ENCODE data around the gene OSGIN1.

OSGIN1 gene

GRCh38 chr16:84007965-84008364 lies 54.9 kb downstream of the OSGIN1 start:
- no peak for DNase-seq

DNA sequence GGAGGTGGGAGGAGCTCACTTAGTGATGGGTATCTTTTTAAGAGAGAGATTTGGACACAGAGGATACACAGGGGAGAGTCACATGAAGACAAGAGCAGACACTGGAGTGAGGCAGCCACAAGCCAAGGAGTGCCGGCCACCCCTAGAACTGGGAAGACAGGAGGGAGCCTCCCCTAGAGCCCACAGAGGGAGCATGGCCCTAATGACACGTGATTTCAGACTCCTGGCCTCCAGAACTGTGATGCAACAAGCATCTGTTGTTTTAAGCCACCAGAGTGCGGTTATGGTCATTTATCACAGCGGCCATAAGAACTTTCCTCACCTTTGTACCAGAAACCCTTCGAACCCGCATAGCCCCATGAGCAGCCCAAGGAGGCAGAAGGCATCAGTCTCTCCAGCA lies 56.2 kb downstream of the OSGIN1 start:
- DNase-seq, result no peak

DNA sequence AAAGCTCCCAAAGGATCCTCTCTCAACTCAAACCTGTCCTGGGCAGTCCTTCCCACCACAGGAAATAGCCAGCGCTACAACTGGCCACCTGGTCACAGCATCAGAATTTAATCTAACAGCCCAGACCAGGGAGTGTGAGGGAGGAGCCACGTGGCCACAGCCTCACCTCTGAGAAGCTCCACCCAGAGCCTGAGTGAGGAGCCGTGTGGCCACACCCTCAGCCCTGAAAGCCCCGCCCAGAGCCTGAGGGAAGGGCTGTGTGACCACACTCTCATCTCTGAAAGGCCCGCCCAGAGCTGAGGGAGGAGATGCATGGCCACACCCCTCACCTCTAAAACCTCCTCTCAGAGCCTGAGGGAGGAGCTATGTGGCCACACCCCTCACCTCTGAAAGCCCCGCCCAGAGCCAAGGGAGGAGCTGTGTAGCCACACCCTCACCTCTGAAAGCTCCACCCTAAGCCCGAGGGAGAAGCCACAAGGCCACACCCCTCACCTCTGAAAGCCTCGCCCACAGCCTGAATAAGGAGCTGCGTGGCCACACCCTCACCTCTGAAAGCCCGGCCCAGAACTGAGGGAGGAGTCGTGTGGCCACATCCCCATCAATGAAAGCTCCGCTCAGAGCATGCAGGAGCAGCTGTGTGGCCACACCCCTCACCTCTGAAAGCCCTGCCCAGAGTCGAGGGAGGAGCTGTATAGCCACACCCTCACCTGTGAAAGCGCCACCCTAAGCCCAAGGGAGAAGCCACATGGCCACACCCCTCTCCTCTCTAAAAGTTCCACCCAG lies 60.9 kb downstream of the OSGIN1 start:
- DNase-seq, result peak; percentile 22

DNA sequence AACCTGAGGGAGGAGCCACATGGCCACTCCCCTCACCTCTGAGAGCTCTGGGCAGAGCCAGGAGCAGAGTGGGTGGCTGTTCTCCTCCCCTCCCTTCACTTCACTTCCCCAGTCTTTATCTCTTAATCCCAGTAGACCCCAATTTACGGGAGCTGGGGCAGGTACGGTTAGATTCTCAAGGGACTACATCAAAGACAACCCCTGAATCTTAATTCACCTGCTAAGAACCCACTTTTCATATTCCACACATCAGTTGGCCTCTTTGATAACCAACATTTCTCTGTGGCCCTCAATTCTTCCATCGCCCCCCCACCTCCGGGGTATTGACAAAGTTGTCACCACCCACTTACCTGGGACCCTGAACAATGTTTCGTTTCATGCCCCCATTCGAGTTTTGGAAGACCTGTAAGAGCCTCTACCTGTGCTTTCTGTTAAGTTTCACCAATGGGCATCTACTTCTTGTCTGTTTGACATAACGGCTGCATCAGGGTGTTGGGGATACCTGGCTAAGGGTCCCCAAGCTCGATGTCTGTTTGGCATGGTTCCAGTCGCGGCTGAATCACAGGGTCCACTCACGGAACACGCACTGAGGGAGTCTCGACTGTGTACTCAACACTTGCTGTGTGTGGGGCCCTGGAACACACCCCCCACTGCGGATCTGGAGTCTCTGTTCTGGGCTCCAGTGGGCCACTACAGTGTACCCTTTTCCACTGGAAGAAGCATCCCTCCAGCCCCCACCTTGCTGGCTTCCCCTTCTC lies 61.7 kb downstream of the OSGIN1 start:
- DNase-seq, result no peak

DNA sequence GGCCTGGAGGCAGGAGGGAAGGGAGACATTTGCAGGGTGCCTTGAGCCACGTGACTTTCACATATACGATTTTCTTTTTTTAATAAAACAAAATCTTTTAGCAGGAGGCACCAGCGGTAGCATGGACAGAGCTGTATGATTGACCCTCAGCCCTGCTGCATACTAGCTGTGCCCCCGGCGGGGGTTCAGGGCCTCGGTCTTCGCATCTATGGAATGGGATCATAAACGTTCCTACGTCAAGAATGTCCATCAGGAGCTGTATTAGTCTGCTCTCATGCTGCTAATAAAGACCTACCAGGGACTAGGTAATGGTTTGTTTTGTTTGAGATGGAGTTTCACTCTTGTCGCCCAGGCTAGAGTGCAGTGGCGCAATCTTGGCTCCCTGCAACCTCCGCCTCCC lies 62.4 kb downstream of the OSGIN1 start:
- DNase-seq, result no peak
